Measurements from ENCODE around the gene ATP2B1.

ATP2B1 gene

DNA sequence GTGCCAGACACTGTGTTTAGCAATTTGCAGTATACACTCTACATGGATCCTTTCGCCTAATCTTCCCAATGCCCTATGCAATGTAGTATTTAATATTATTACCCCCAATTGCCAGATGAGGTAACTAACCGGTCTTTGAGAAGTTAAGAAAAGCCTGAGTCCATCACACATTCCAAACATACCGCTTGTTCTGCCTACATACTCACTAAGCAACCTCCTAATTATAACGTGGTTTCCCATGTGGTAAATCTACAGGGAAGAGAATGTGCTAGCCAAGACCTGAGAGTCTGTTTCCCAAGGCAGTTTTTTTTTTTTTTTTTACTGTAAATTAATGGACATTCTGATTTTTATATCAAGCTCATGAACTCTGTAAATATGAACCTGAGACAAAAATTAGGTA, 37.2 kb downstream of the ATP2B1 start:
- TF ChIP-seq POLR2AphosphoS5 (IDR thresholded peaks at IDR 0.05; ENCODE audit: low read depth, low read length) (no peak), POLR2A (IDR thresholded peaks at IDR 0.05; ENCODE audit: low read depth, low read length) (no peak), SPI1 (IDR thresholded peaks at IDR 0.05; ENCODE audit: low read depth, low read length) (no peak), PAX5 (IDR thresholded peaks at IDR 0.05; ENCODE audit: insufficient read depth, low read length, severe bottlenecking) (no peak), TAF1 (IDR thresholded peaks at IDR 0.05; ENCODE audit: low read depth, low read length) (no peak), POU2F2 (IDR thresholded peaks at IDR 0.05; ENCODE audit: low read depth, low read length) (no peak)
- no peak for FAIRE-seq
- no peak for DNase-seq (ENCODE audit: insufficient read length, low spot score)

DNA sequence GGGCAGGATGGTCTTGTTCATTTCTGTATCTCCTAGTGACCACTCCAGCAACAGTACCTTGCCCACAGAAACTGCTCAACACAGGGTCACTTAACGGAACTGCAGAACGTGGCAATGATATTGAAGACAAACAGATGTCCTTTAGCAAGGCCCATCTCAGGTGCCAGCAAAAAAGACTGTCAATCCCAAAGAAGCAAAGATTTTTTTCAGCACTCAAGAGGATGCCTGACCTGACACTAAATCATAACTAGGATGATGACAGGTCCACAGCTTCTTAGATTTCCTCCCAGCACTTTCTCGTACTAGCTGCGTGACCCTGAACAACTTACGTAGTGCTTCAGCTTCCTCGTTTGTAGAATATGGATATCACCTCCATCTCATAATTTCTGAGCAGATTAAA, 39.4 kb downstream of the ATP2B1 start:
- no peak for TF ChIP-seq PAX5 (IDR thresholded peaks at IDR 0.05; ENCODE audit: insufficient read depth, low read length, severe bottlenecking)
- no peak for TF ChIP-seq POU2F2 (IDR thresholded peaks at IDR 0.05; ENCODE audit: low read depth, low read length)
- TF ChIP-seq POLR2AphosphoS5 (IDR thresholded peaks at IDR 0.05; ENCODE audit: low read depth, low read length): no peak
- no peak for TF ChIP-seq POLR2A (IDR thresholded peaks at IDR 0.05; ENCODE audit: low read depth, low read length)
- no peak for TF ChIP-seq TAF1 (IDR thresholded peaks at IDR 0.05; ENCODE audit: low read depth, low read length)
- no peak for TF ChIP-seq SPI1 (IDR thresholded peaks at IDR 0.05; ENCODE audit: low read depth, low read length)
- FAIRE-seq (peak; percentile 69), DNase-seq (ENCODE audit: insufficient read length, low spot score) (no peak)

DNA sequence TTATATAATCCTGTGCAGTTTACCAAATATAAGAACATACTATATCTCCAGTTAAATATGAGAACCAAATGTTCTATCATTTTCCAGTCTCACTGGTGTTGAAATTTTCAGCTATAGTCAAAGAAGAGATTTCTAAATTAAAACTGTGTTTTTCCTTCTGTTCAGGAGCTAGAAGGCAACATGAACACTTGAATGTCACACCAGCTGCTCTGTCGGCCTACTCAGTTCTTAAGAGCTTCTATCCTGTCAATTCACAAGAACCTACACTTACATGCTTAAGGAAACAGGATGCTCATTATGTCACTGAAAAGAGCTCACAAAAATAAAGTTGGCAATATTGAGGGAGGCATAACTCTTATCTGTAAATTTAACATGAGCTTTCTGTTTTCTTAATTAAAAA, 43.1 kb downstream of the ATP2B1 start:
- TF ChIP-seq TAF1 (IDR thresholded peaks at IDR 0.05; ENCODE audit: low read depth, low read length) (no peak), POLR2AphosphoS5 (IDR thresholded peaks at IDR 0.05; ENCODE audit: low read depth, low read length) (no peak), POU2F2 (IDR thresholded peaks at IDR 0.05; ENCODE audit: low read depth, low read length) (no peak), POLR2A (IDR thresholded peaks at IDR 0.05; ENCODE audit: low read depth, low read length) (no peak), SPI1 (IDR thresholded peaks at IDR 0.05; ENCODE audit: low read depth, low read length) (no peak), PAX5 (IDR thresholded peaks at IDR 0.05; ENCODE audit: insufficient read depth, low read length, severe bottlenecking) (no peak)
- FAIRE-seq (no peak), DNase-seq (ENCODE audit: insufficient read length, low spot score) (no peak)

GRCh38 chr12:89664441-89664840, 44.2 kb downstream of the ATP2B1 start:
- FAIRE-seq (no peak), DNase-seq (ENCODE audit: insufficient read length, low spot score) (no peak)
- TF ChIP-seq PAX5 (IDR thresholded peaks at IDR 0.05; ENCODE audit: insufficient read depth, low read length, severe bottlenecking): no peak
- TF ChIP-seq POLR2AphosphoS5 (IDR thresholded peaks at IDR 0.05; ENCODE audit: low read depth, low read length): no peak
- no peak for TF ChIP-seq POU2F2 (IDR thresholded peaks at IDR 0.05; ENCODE audit: low read depth, low read length)
- TF ChIP-seq POLR2A (IDR thresholded peaks at IDR 0.05; ENCODE audit: low read depth, low read length): no peak
- no peak for TF ChIP-seq TAF1 (IDR thresholded peaks at IDR 0.05; ENCODE audit: low read depth, low read length)
- no peak for TF ChIP-seq SPI1 (IDR thresholded peaks at IDR 0.05; ENCODE audit: low read depth, low read length)

- DNase-seq (ENCODE audit: insufficient read length, low spot score): no peak
- FAIRE-seq: peak; percentile 69
- TF ChIP-seq PAX5 (IDR thresholded peaks at IDR 0.05; ENCODE audit: insufficient read depth, low read length, severe bottlenecking) (no peak), SPI1 (IDR thresholded peaks at IDR 0.05; ENCODE audit: low read depth, low read length) (peak; percentile 56)
These were observed 44.9 kb downstream of the ATP2B1 start for GRCh38 chr12:89663577-89664357.

DNA sequence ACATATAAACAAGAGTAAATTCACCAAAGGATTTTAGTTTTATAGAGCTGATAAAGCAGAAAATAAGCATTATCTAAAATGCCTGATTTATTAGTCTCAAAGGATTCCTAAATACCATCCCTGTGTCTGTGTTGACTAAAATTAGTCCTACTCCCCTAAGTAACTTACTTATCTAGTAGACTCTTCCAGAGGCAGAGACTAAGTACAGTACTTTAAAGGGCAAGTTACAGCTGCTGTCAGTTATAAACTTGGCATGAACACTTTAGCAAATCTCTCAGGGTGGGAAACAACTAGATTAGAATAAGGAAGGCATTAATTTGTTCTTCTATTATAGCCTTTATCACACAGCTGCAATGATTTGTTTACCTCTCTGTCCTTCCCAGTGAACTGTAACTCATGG, 46.0 kb downstream of the ATP2B1 start:
- no peak for FAIRE-seq
- TF ChIP-seq POLR2A (IDR thresholded peaks at IDR 0.05; ENCODE audit: low read depth, low read length): no peak
- no peak for TF ChIP-seq POU2F2 (IDR thresholded peaks at IDR 0.05; ENCODE audit: low read depth, low read length)
- no peak for TF ChIP-seq POLR2AphosphoS5 (IDR thresholded peaks at IDR 0.05; ENCODE audit: low read depth, low read length)
- no peak for TF ChIP-seq TAF1 (IDR thresholded peaks at IDR 0.05; ENCODE audit: low read depth, low read length)
- TF ChIP-seq PAX5 (IDR thresholded peaks at IDR 0.05; ENCODE audit: insufficient read depth, low read length, severe bottlenecking): no peak
- TF ChIP-seq SPI1 (IDR thresholded peaks at IDR 0.05; ENCODE audit: low read depth, low read length): no peak
- no peak for DNase-seq (ENCODE audit: insufficient read length, low spot score)

DNA sequence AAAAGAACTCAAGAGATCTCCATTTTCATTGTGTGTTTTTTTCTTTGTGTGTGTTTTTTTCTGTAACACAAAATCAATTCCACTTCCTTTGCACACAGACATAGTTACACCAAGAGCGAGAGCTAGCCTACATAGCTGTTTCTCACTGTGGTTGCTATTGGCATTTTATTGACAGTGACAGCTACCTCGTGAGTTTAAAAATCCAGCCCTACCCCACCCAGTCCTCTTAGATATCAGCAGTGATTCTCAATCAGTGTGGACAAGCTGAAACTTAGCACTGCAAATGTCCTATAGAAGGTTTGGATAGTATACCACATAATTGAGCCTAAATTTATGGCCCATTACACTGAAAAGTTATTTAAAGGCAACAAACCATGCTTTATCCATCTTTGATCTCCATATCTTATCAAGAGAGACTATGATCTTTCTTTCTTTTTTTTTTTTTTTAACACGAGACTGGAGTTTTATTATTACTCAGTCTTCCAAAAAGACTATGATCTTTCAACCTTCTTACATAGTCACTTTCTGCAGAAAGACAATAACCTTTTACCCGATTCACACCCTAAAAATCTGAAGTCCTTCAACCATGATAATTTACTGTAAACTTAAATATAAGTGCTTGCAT, 46.8 kb downstream of the ATP2B1 start:
- peak; percentile 56 for FAIRE-seq

DNA sequence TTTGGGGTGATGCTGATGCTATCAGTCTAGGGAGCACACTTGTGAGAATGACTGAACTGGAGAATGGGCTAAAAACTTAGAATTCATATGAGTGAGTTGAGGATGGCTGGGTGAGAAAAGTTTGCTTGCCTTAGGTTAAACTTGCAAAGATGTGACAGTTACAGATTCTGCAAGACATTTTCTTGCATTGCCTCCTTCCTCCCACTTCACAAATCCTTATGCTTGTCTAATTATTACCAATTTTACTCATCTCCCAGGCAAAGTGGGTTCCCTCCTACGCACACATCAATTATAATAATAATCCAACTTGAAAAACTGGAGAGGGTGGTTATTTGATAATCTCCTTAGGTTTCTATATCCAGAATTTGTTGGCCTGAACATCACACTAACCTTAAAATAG, 50.9 kb downstream of the ATP2B1 start:
- FAIRE-seq: no peak
- DNase-seq (ENCODE audit: insufficient read length, low spot score): no peak
- TF ChIP-seq POU2F2 (IDR thresholded peaks at IDR 0.05; ENCODE audit: low read depth, low read length) (no peak), TAF1 (IDR thresholded peaks at IDR 0.05; ENCODE audit: low read depth, low read length) (no peak), PAX5 (IDR thresholded peaks at IDR 0.05; ENCODE audit: insufficient read depth, low read length, severe bottlenecking) (no peak), SPI1 (IDR thresholded peaks at IDR 0.05; ENCODE audit: low read depth, low read length) (no peak), POLR2A (IDR thresholded peaks at IDR 0.05; ENCODE audit: low read depth, low read length) (no peak)

More for the DNA sequence above, 46.8 kb downstream of the ATP2B1 start:
- DNase-seq (ENCODE audit: insufficient read length, low spot score): no peak
- no peak for TF ChIP-seq POU2F2 (IDR thresholded peaks at IDR 0.05; ENCODE audit: low read depth, low read length)
- no peak for TF ChIP-seq PAX5 (IDR thresholded peaks at IDR 0.05; ENCODE audit: insufficient read depth, low read length, severe bottlenecking)
- TF ChIP-seq SPI1 (IDR thresholded peaks at IDR 0.05; ENCODE audit: low read depth, low read length): no peak
- TF ChIP-seq TAF1 (IDR thresholded peaks at IDR 0.05; ENCODE audit: low read depth, low read length): no peak

GRCh38 chr12:89657066-89657465, 51.6 kb downstream of the ATP2B1 start:
- DNase-seq (ENCODE audit: insufficient read length, low spot score) (no peak), FAIRE-seq (no peak)
- TF ChIP-seq TAF1 (IDR thresholded peaks at IDR 0.05; ENCODE audit: low read depth, low read length): no peak
- TF ChIP-seq POLR2A (IDR thresholded peaks at IDR 0.05; ENCODE audit: low read depth, low read length): no peak
- TF ChIP-seq POLR2AphosphoS5 (IDR thresholded peaks at IDR 0.05; ENCODE audit: low read depth, low read length): no peak
- no peak for TF ChIP-seq POU2F2 (IDR thresholded peaks at IDR 0.05; ENCODE audit: low read depth, low read length)
- TF ChIP-seq PAX5 (IDR thresholded peaks at IDR 0.05; ENCODE audit: insufficient read depth, low read length, severe bottlenecking): no peak
- no peak for TF ChIP-seq SPI1 (IDR thresholded peaks at IDR 0.05; ENCODE audit: low read depth, low read length)

Measured in GM12891 (cell line).